H9 (cell line): Measurements from ENCODE around the gene PCSK6. TPM values are rescaled to one million over a fixed set of nuclear protein-coding genes. Genes with fewer than 3 reads are reported as not detected.

ENCODE experiments used
- DNase-seq: peaks from one replicate; pipeline ENCODE4 v3.0.0-alpha.2; 2017
- H2AFZ ChIP-seq: one replicate; pipeline ENCODE4 v1.6.1; 2013; ENCODE audit warnings: mild to moderate bottlenecking, low read length, control low read depth, moderate library complexity
- H2AK5ac ChIP-seq: 2 replicates; pipeline ENCODE4 v1.6.1; 2013; ENCODE audit warnings: low read length, control low read depth, mixed read lengths; ENCODE audit not compliant: insufficient read length
- H2BK120ac ChIP-seq: one replicate; pipeline ENCODE4 v1.6.1; 2013; ENCODE audit warnings: low read depth, mild to moderate bottlenecking, low read length, control low read depth, inconsistent platforms; ENCODE audit not compliant: poor library complexity, severe bottlenecking
- H2BK12ac ChIP-seq: 2 replicates; pipeline ENCODE4 v1.6.1; 2013; ENCODE audit warnings: low read length, control low read depth, mixed read lengths, low read depth; ENCODE audit not compliant: insufficient read length
- H2BK15ac ChIP-seq: 2 replicates; pipeline ENCODE4 v1.6.1; 2013; ENCODE audit warnings: low read depth, low read length, control low read depth
- H2BK20ac ChIP-seq: one replicate; pipeline ENCODE4 v1.6.1; 2013; ENCODE audit warnings: low read depth, mild to moderate bottlenecking, low read length, control low read depth, inconsistent platforms; ENCODE audit not compliant: poor library complexity, severe bottlenecking
- H2BK5ac ChIP-seq: 2 replicates; pipeline ENCODE4 v1.6.1; 2013; ENCODE audit warnings: low read length, control low read depth, mixed read lengths; ENCODE audit not compliant: insufficient read length
- H3K14ac ChIP-seq: 2 replicates; pipeline ENCODE4 v1.6.1; 2013; ENCODE audit warnings: low read length, control low read depth; ENCODE audit not compliant: insufficient read depth
- H3K18ac ChIP-seq: 2 replicates; pipeline ENCODE4 v1.6.1; 2013; ENCODE audit warnings: low read depth, mild to moderate bottlenecking, mixed read lengths, low read length, control low read depth; ENCODE audit not compliant: insufficient read length
- H3K23ac ChIP-seq: 2 replicates; pipeline ENCODE4 v1.6.1; 2013; ENCODE audit warnings: low read length, control low read depth, mixed read lengths, low read depth; ENCODE audit not compliant: insufficient read length
- H3K23me2 ChIP-seq: 2 replicates; pipeline ENCODE4 v1.6.1; 2013; ENCODE audit warnings: low read depth, mild to moderate bottlenecking, mixed read lengths, low read length, control low read depth; ENCODE audit not compliant: insufficient read length, poor library complexity, severe bottlenecking
- H3K27ac ChIP-seq: 2 replicates; pipeline ENCODE4 v1.5.1; 2013; ENCODE audit warnings: low read length, control low read depth, mixed read lengths, low read depth; ENCODE audit not compliant: insufficient read length
- H3K27me3 ChIP-seq: 2 replicates; pipeline ENCODE4 v1.6.1; 2013; ENCODE audit warnings: low read length, control low read depth, inconsistent platforms; ENCODE audit not compliant: insufficient read depth
- H3K4ac ChIP-seq: 2 replicates; pipeline ENCODE4 v1.6.1; 2013; ENCODE audit warnings: low read depth, mild to moderate bottlenecking, control low read depth, inconsistent platforms, low read length, moderate library complexity
- H3K4me1 ChIP-seq: 2 replicates; pipeline ENCODE4 v1.6.1; 2013; ENCODE audit warnings: low read length, control low read depth, inconsistent platforms; ENCODE audit not compliant: insufficient read depth
- H3K4me2 ChIP-seq: 2 replicates; pipeline ENCODE4 v1.6.1; 2013; ENCODE audit warnings: low read length, control low read depth, mixed read lengths; ENCODE audit not compliant: insufficient read length, insufficient read depth
- H3K56ac ChIP-seq: 2 replicates; pipeline ENCODE4 v1.6.1; 2013; ENCODE audit warnings: low read depth, mild to moderate bottlenecking, mixed read lengths, low read length, control low read depth; ENCODE audit not compliant: insufficient read length
- H3K79me1 ChIP-seq: 2 replicates; pipeline ENCODE4 v1.6.1; 2013; ENCODE audit warnings: low read depth, mild to moderate bottlenecking, moderate library complexity, low read length, control low read depth, inconsistent platforms; ENCODE audit not compliant: insufficient read depth, poor library complexity, severe bottlenecking
- H3K79me2 ChIP-seq: 2 replicates; pipeline ENCODE4 v1.6.1; 2013; ENCODE audit warnings: low read length, control low read depth, inconsistent platforms; ENCODE audit not compliant: insufficient read depth
- H3K9ac ChIP-seq: 2 replicates; pipeline ENCODE4 v1.6.1; 2013; ENCODE audit warnings: low read length, control low read depth, mixed read lengths; ENCODE audit not compliant: insufficient read length; ENCODE audit errors: extremely low read depth
- H3K9me3 ChIP-seq: one replicate; pipeline ENCODE4 v1.6.1; 2013; ENCODE audit warnings: low read depth, low read length, inconsistent platforms; ENCODE audit not compliant: control insufficient read depth
- H3T11ph ChIP-seq: one replicate; pipeline ENCODE4 v1.6.1; 2013; ENCODE audit warnings: mild to moderate bottlenecking, low read length, control low read depth, inconsistent platforms
- H4K20me1 ChIP-seq: one replicate; pipeline ENCODE4 v1.6.1; 2013; ENCODE audit not compliant: control insufficient read depth, insufficient read length, insufficient read depth
- H4K5ac ChIP-seq: 2 replicates; pipeline ENCODE4 v1.6.1; 2013; ENCODE audit warnings: low read depth, mild to moderate bottlenecking, mixed read lengths, low read length, control low read depth; ENCODE audit not compliant: insufficient read length
- H4K8ac ChIP-seq: replicated peaks from 2 replicates; pipeline ENCODE4 v1.6.1; 2013; ENCODE audit warnings: low read length, control low read depth, mixed read lengths, low read depth; ENCODE audit not compliant: insufficient read length
- H4K91ac ChIP-seq: 2 replicates; pipeline ENCODE4 v1.6.1; 2013; ENCODE audit warnings: low read depth, mild to moderate bottlenecking, moderate library complexity, mixed read lengths, low read length, control low read depth; ENCODE audit not compliant: insufficient read length
- H3K27ac Mint-ChIP-seq, 3 experiments: 2 replicates in 2 of 3; 3 replicates in 1 of 3; pipeline ENCODE4 v1.8.0; 2020 to 2021; ENCODE audit warnings: mixed read lengths in 3 of 3, mild to moderate bottlenecking in 1 of 3, moderate library complexity in 1 of 3
- H3K27me3 Mint-ChIP-seq: 2 replicates; pipeline ENCODE4 v1.8.0; 2021; ENCODE audit warnings: low read depth, mild to moderate bottlenecking, moderate library complexity, mixed read lengths
- H3K36me3 Mint-ChIP-seq, 3 experiments: 2 replicates in 2 of 3; 3 replicates in 1 of 3; pipeline ENCODE4 v1.8.0; 2020 to 2021; ENCODE audit warnings: low read depth in 3 of 3, mixed read lengths in 3 of 3; ENCODE audit not compliant: insufficient read depth in 1 of 3
- H3K4me1 Mint-ChIP-seq, 2 experiments: 2 replicates each; pipeline ENCODE4 v1.8.0; 2020; ENCODE audit warnings: mixed read lengths in 2 of 2
- H3K4me3 Mint-ChIP-seq, 2 experiments: 2 replicates in 1 of 2; 3 replicates in 1 of 2; pipeline ENCODE4 v1.8.0; 2020 to 2021; ENCODE audit warnings: mild to moderate bottlenecking in 2 of 2, mixed read lengths in 2 of 2, moderate library complexity in 1 of 2
- H3K9me3 Mint-ChIP-seq, 2 experiments: 2 replicates in 1 of 2; 3 replicates in 1 of 2; pipeline ENCODE4 v1.8.0; 2020; ENCODE audit warnings: mild to moderate bottlenecking in 2 of 2, mixed read lengths in 2 of 2, moderate library complexity in 1 of 2
- WGBS: extraction: QIAGEN DNeasy Blood & Tissue Kit; methylation state at CpG from one replicate; pipeline ENCODE4 v1.1.7; 2013; ENCODE audit warnings: missing lambda C conversion rate, low lambda C conversion rate, mixed read lengths; ENCODE audit not compliant: insufficient read length; ENCODE audit errors: extremely low coverage; 5-methylcytosine and 5-hydroxymethylcytosine counted together
- total RNA-seq: library from RNA; stranded (reverse); gene quantifications from 2 replicates; pipeline ENCODE4 v1.2.1, GENCODE V29; 2021
- TF ChIP-seq, protein P1 (sequence below): fragments of 200-600 bp; sonication (generic); conservative IDR thresholded peaks from 3 replicates; pipeline ENCODE4 v1.8.0; 2021; ENCODE audit warnings: antibody characterized with exemption, mild to moderate bottlenecking

The PCSK6 gene
- total RNA-seq, 1 experiment from 2014 or later, result 4.0 TPM

DNA sequence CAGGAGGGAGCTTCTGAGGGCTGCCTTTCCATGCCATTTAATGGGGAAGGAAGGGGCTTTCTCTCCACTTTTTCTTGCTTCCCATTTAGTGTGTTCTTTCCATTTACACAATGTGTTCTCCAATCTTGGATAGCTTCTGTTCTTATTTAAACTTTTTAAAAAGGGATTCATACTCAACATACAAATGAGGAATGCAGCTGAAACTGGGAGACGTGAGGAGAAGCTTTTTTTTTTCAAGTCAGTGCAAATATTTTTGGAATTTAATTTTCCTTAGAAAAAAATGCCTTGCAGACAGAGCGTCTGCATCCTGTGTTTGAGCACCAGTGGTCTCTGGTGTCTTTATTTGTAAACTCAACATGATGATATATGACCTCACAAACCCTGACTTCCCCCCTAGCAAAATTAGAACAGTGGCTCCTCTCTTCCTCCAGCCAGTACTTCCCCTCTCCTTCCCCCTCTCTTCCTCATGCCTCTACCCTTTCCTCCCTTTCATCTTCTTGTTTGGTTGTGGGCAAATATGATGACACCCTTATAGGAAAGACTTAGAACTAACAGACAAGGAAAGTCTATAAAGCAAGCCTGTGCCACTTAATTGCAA lies 48.1 kb upstream of the PCSK6 start:
- H3K23ac ChIP-seq, result no peak overlapping the region
- H4K91ac ChIP-seq, result no peak overlapping the region
- Mint-ChIP-seq H3K36me3 (no peaks in the 10 kb centered on the region; a peak in 1 of 7 replicates), H3K27me3 (peaks cover 8% of the 10 kb centered on the region), H3K9me3 (peaks cover 0 to 6% of the 10 kb centered on the region in 2 experiments; a peak in 1 of 5 replicates), H3K27ac (no peak overlapping the region), H3K4me3 (no peak overlapping the region), H3K4me1 (0 out of 4 replicates have a peak, but pooled peaks cover 0 to 4% of the 10 kb centered on the region in 2 experiments)
- H2BK120ac ChIP-seq, result no peak overlapping the region
- no peak overlapping the region for H3K18ac ChIP-seq
- H3K14ac ChIP-seq, result no peak overlapping the region
- H2BK15ac ChIP-seq, result no peak overlapping the region
- H3K79me1 ChIP-seq, result no peaks in the 10 kb centered on the region
- no peak overlapping the region for H3K4me2 ChIP-seq
- no peaks in the 10 kb centered on the region for H3K27me3 ChIP-seq
- DNase-seq, result no peak
- no peak overlapping the region for H3K4ac ChIP-seq
- no peaks in the 10 kb centered on the region for H3K79me2 ChIP-seq
- no peak overlapping the region for H3K27ac ChIP-seq
- H2BK20ac ChIP-seq, result no peak overlapping the region
- no CpG with 5 or more reads among the region's 2 CpGs for WGBS
- TF ChIP-seq, protein P1, sequence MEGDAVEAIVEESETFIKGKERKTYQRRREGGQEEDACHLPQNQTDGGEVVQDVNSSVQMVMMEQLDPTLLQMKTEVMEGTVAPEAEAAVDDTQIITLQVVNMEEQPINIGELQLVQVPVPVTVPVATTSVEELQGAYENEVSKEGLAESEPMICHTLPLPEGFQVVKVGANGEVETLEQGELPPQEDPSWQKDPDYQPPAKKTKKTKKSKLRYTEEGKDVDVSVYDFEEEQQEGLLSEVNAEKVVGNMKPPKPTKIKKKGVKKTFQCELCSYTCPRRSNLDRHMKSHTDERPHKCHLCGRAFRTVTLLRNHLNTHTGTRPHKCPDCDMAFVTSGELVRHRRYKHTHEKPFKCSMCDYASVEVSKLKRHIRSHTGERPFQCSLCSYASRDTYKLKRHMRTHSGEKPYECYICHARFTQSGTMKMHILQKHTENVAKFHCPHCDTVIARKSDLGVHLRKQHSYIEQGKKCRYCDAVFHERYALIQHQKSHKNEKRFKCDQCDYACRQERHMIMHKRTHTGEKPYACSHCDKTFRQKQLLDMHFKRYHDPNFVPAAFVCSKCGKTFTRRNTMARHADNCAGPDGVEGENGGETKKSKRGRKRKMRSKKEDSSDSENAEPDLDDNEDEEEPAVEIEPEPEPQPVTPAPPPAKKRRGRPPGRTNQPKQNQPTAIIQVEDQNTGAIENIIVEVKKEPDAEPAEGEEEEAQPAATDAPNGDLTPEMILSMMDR, result no peak
- no peaks in the 10 kb centered on the region for H3K9me3 ChIP-seq
- H3K4me1 ChIP-seq, result no peaks in the 10 kb centered on the region
- H4K8ac ChIP-seq, result no peak overlapping the region
- no peaks in the 10 kb centered on the region for H3K23me2 ChIP-seq
- no peak overlapping the region for H3K56ac ChIP-seq
- no peaks in the 10 kb centered on the region for H4K20me1 ChIP-seq
- H2AFZ ChIP-seq, result no peak overlapping the region
- H2AK5ac ChIP-seq, result no peak overlapping the region
- no peak overlapping the region for H2BK12ac ChIP-seq
- no peak overlapping the region for H4K5ac ChIP-seq
- no peak overlapping the region for H3T11ph ChIP-seq
- H3K9ac ChIP-seq, result no peak overlapping the region
- H2BK5ac ChIP-seq, result no peak overlapping the region
